ENCODE measurements around the gene ZNF655. TPM values are rescaled to one million over a fixed set of nuclear protein-coding genes. Genes with fewer than 3 reads are reported as not detected.
A peak's percentile ranks its signal among the peaks of the same experiment; 100 is the strongest.

The ZNF655 gene
- polyA plus RNA-seq, 2 donors, result 56.9 to 80.5 TPM

GRCh38 chr7:99618726-99619125 lies 60.3 kb downstream of the ZNF655 start:
- no peaks in the 10 kb centered on the region for H3K27me3 ChIP-seq (ENCODE audit: control insufficient read depth in 1 of 2, insufficient read depth in 2 of 2, low read length in 2 of 2)
- peaks cover 15 to 27% of the 10 kb centered on the region in 2 donors for H3K36me3 ChIP-seq (ENCODE audit: control insufficient read depth in 2 of 2, insufficient read depth in 2 of 2, low read length in 1 of 2)
- no peak overlapping the region for H3K4me3 ChIP-seq (ENCODE audit: low read depth in 1 of 2, low read length in 2 of 2)
- H3K4me1 ChIP-seq (ENCODE audit: control insufficient read depth in 2 of 2, insufficient read depth in 2 of 2, low read length in 1 of 2), result peaks cover 2 to 5% of the 10 kb centered on the region in 2 donors
- no peak overlapping the region for H3K27ac ChIP-seq (ENCODE audit: low read depth in 2 of 2, low read length in 1 of 2)
- 69 to 75% methylated on average over 3 of the region's 3 CpGs for WGBS, 2 donors
- no peaks in the 10 kb centered on the region for H3K9me3 ChIP-seq (ENCODE audit: control insufficient read depth in 2 of 2, insufficient read depth in 1 of 2, low read depth in 1 of 2, low read length in 1 of 2)

DNA sequence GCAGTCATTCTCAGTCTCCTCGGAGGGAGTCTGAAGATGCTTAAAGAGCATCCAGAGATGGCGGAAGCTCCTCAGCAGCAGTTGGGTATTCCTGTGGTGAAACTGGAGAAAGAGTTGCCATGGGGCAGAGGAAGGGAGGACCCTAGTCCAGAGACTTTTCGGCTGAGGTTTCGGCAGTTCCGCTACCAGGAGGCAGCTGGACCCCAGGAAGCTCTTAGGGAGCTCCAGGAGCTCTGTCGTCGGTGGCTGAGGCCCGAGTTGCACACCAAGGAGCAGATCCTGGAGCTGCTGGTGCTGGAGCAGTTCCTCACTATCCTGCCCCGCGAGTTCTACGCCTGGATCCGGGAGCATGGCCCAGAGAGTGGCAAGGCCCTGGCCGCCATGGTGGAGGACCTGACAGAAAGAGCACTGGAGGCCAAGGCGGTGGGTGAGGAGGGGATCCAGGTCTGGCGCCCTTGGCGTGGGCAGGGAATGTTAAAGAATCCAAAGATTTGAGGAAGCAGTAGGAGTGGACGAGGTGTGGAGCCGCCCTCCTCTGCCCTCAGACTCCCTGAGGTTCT lies 61.2 kb downstream of the ZNF655 start:
- 94 to 96% methylated on average over 18 of the region's 18 CpGs for WGBS, 2 donors

DNA sequence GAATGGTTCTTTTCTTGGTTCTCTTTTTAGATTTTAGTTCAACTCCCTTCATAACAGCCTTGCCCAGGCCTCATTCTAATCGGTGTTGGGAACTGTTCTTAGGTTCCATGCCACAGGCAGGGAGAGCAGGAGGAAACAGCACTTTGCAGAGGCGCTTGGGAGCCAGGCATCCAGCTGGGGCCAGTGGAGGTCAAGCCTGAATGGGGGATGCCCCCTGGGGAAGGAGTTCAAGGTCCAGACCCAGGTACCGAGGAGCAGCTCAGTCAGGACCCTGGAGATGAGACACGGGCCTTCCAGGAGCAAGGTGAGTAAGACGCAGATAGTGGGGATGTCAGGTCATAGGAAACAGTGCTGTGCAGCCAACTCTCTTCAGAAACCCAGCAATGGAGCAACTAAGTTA lies 62.8 kb downstream of the ZNF655 start:
- H3K27me3 ChIP-seq (ENCODE audit: control insufficient read depth in 1 of 2, insufficient read depth in 2 of 2, low read length in 2 of 2), result no peaks in the 10 kb centered on the region
- H3K4me3 ChIP-seq (ENCODE audit: low read depth in 1 of 2, low read length in 2 of 2), result no peak overlapping the region
- H3K27ac ChIP-seq (ENCODE audit: low read depth in 2 of 2, low read length in 1 of 2), result no peak overlapping the region
- peaks cover 26 to 51% of the 10 kb centered on the region in 2 donors for H3K36me3 ChIP-seq (ENCODE audit: control insufficient read depth in 2 of 2, insufficient read depth in 2 of 2, low read length in 1 of 2)
- H3K4me1 ChIP-seq (ENCODE audit: control insufficient read depth in 2 of 2, insufficient read depth in 2 of 2, low read length in 1 of 2), result peaks cover 5 to 6% of the 10 kb centered on the region in 2 donors
- WGBS, 2 donors, result 93 to 94% methylated on average over 5 of the region's 5 CpGs
- H3K9me3 ChIP-seq (ENCODE audit: control insufficient read depth in 2 of 2, insufficient read depth in 1 of 2, low read depth in 1 of 2, low read length in 1 of 2), result no peaks in the 10 kb centered on the region

More for the DNA sequence above, 61.2 kb downstream of the ZNF655 start:
- H3K27me3 ChIP-seq (ENCODE audit: control insufficient read depth in 1 of 2, insufficient read depth in 2 of 2, low read length in 2 of 2), result no peaks in the 10 kb centered on the region
- peaks cover 21 to 36% of the 10 kb centered on the region in 2 donors for H3K36me3 ChIP-seq (ENCODE audit: control insufficient read depth in 2 of 2, insufficient read depth in 2 of 2, low read length in 1 of 2)
- H3K9me3 ChIP-seq (ENCODE audit: control insufficient read depth in 2 of 2, insufficient read depth in 1 of 2, low read depth in 1 of 2, low read length in 1 of 2), result no peaks in the 10 kb centered on the region
- no peak overlapping the region for H3K4me3 ChIP-seq (ENCODE audit: low read depth in 1 of 2, low read length in 2 of 2)
- H3K27ac ChIP-seq (ENCODE audit: low read depth in 2 of 2, low read length in 1 of 2), result no peak overlapping the region
- H3K4me1 ChIP-seq (ENCODE audit: control insufficient read depth in 2 of 2, insufficient read depth in 2 of 2, low read length in 1 of 2), result peaks cover 5 to 6% of the 10 kb centered on the region in 2 donors

DNA sequence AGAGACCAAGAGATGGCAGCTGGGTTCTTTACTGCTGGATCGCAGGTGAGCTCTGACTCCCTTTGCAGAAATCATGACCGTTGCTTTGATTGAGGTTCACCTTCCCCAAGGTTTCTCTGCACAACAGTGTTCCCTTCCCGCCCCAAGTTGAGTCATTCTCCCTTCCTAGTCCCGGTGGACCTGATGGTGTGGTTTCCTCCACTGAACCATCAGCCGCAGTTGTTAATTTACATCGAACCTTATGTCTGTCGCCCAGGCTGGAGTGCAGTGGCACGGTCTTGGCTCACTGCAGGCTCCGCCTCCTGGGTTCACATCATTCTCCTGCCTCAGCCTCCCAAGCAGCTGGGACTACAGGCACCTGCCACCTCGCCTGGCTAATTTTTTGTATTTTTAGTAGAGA lies 64.2 kb downstream of the ZNF655 start:
- Histone ChIP-seq H3K27ac (ENCODE audit: low read depth in 2 of 2, low read length in 1 of 2) (no peak overlapping the region), H3K36me3 (ENCODE audit: control insufficient read depth in 2 of 2, insufficient read depth in 2 of 2, low read length in 1 of 2) (peaks cover 26 to 56% of the 10 kb centered on the region in 2 donors), H3K4me3 (ENCODE audit: low read depth in 1 of 2, low read length in 2 of 2) (no peak overlapping the region), H3K9me3 (ENCODE audit: control insufficient read depth in 2 of 2, insufficient read depth in 1 of 2, low read depth in 1 of 2, low read length in 1 of 2) (no peaks in the 10 kb centered on the region), H3K27me3 (ENCODE audit: control insufficient read depth in 1 of 2, insufficient read depth in 2 of 2, low read length in 2 of 2) (no peaks in the 10 kb centered on the region), H3K4me1 (ENCODE audit: control insufficient read depth in 2 of 2, insufficient read depth in 2 of 2, low read length in 1 of 2) (peaks cover 3 to 4% of the 10 kb centered on the region in 2 donors)
- 82 to 85% methylated on average over 10 of the region's 10 CpGs for WGBS, 2 donors

- H3K4me3 ChIP-seq (ENCODE audit: low read depth in 1 of 2, low read length in 2 of 2), result no peak overlapping the region
- peaks cover 26 to 58% of the 10 kb centered on the region in 2 donors for H3K36me3 ChIP-seq (ENCODE audit: control insufficient read depth in 2 of 2, insufficient read depth in 2 of 2, low read length in 1 of 2)
- H3K27me3 ChIP-seq (ENCODE audit: control insufficient read depth in 1 of 2, insufficient read depth in 2 of 2, low read length in 2 of 2), result no peaks in the 10 kb centered on the region
- H3K4me1 ChIP-seq (ENCODE audit: control insufficient read depth in 2 of 2, insufficient read depth in 2 of 2, low read length in 1 of 2), result peaks cover 3 to 4% of the 10 kb centered on the region in 2 donors
- H3K27ac ChIP-seq (ENCODE audit: low read depth in 2 of 2, low read length in 1 of 2), result no peak overlapping the region
- no peaks in the 10 kb centered on the region for H3K9me3 ChIP-seq (ENCODE audit: control insufficient read depth in 2 of 2, insufficient read depth in 1 of 2, low read depth in 1 of 2, low read length in 1 of 2)
- WGBS, 2 donors, result 50 to 58% methylated on average over 7 of the region's 7 CpGs
Measured at GRCh38 chr7:99623091-99623693, 64.8 kb downstream of the ZNF655 start.

GRCh38 chr7:99623702-99624447 lies 65.4 kb downstream of the ZNF655 start:
- Histone ChIP-seq H3K4me3 (ENCODE audit: low read depth in 1 of 2, low read length in 2 of 2) (no peak overlapping the region), H3K27ac (ENCODE audit: low read depth in 2 of 2, low read length in 1 of 2) (peak overlapping the region; percentile 40 to 42), H3K4me1 (ENCODE audit: control insufficient read depth in 2 of 2, insufficient read depth in 2 of 2, low read length in 1 of 2) (peaks cover 3 to 4% of the 10 kb centered on the region in 2 donors), H3K9me3 (ENCODE audit: control insufficient read depth in 2 of 2, insufficient read depth in 1 of 2, low read depth in 1 of 2, low read length in 1 of 2) (no peaks in the 10 kb centered on the region), H3K36me3 (ENCODE audit: control insufficient read depth in 2 of 2, insufficient read depth in 2 of 2, low read length in 1 of 2) (peaks cover 26 to 63% of the 10 kb centered on the region in 2 donors), H3K27me3 (ENCODE audit: control insufficient read depth in 1 of 2, insufficient read depth in 2 of 2, low read length in 2 of 2) (no peaks in the 10 kb centered on the region)
- WGBS, 2 donors, result 75 to 76% methylated on average over 9 of the region's 9 CpGs

DNA sequence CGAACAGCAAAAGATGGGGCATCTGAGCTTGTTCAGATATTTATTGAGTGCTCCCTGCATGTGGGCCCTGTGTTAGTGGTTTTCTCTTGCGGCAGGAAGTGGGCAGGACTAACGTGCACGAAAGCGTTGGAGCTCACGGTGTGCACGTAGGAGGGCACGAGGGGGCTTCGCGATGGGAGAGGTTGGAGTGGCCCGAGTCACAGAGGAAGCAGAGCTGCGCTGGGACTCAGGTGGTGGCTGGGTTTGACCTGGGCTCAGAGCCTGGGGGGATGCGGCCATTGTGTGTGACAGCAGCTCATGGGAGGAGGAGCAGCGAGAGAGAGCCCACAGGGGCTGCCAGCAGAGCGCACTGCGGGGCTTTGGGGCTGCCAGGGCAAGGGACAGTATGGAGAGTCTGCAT lies 66.0 kb downstream of the ZNF655 start:
- Histone ChIP-seq H3K27me3 (ENCODE audit: control insufficient read depth in 1 of 2, insufficient read depth in 2 of 2, low read length in 2 of 2) (no peaks in the 10 kb centered on the region), H3K36me3 (ENCODE audit: control insufficient read depth in 2 of 2, insufficient read depth in 2 of 2, low read length in 1 of 2) (peaks cover 27 to 66% of the 10 kb centered on the region in 2 donors), H3K27ac (ENCODE audit: low read depth in 2 of 2, low read length in 1 of 2) (no peak overlapping the region), H3K4me1 (ENCODE audit: control insufficient read depth in 2 of 2, insufficient read depth in 2 of 2, low read length in 1 of 2) (peaks cover 3 to 4% of the 10 kb centered on the region in 2 donors), H3K4me3 (ENCODE audit: low read depth in 1 of 2, low read length in 2 of 2) (no peak overlapping the region), H3K9me3 (ENCODE audit: control insufficient read depth in 2 of 2, insufficient read depth in 1 of 2, low read depth in 1 of 2, low read length in 1 of 2) (no peaks in the 10 kb centered on the region)
- 82 to 84% methylated on average over 16 of the region's 16 CpGs for WGBS, 2 donors

- Histone ChIP-seq H3K4me3 (ENCODE audit: low read depth in 1 of 2, low read length in 2 of 2) (no peak overlapping the region), H3K4me1 (ENCODE audit: control insufficient read depth in 2 of 2, insufficient read depth in 2 of 2, low read length in 1 of 2) (peaks cover 3 to 4% of the 10 kb centered on the region in 2 donors), H3K36me3 (ENCODE audit: control insufficient read depth in 2 of 2, insufficient read depth in 2 of 2, low read length in 1 of 2) (peaks cover 29 to 67% of the 10 kb centered on the region in 2 donors), H3K9me3 (ENCODE audit: control insufficient read depth in 2 of 2, insufficient read depth in 1 of 2, low read depth in 1 of 2, low read length in 1 of 2) (no peaks in the 10 kb centered on the region), H3K27ac (ENCODE audit: low read depth in 2 of 2, low read length in 1 of 2) (no peak overlapping the region), H3K27me3 (ENCODE audit: control insufficient read depth in 1 of 2, insufficient read depth in 2 of 2, low read length in 2 of 2) (no peaks in the 10 kb centered on the region)
- 91 to 95% methylated on average over 5 of the region's 5 CpGs for WGBS, 2 donors
Measured at GRCh38 chr7:99625321-99625720, 66.9 kb downstream of the ZNF655 start.

DNA sequence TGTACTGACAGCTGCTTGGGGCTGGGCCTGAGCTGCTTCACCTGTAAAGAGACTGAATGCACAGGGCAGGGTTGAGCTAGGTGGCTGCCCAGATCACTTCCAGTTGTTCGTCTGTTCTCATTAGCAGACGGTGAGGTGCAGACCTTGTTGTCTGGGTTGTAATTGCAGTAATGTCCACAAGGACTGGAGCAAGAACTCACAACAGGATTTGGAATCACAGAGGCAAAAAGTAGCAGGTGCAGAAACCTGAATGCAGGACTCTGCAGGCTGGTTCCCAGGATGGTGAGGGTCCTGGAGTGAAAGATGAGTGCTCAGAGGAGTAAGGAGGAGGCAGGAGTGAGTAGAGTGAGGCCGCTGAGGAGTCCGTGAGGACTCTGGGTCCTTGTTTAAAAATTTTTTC lies 67.5 kb downstream of the ZNF655 start:
- H3K27me3 ChIP-seq (ENCODE audit: control insufficient read depth in 1 of 2, insufficient read depth in 2 of 2, low read length in 2 of 2), result no peaks in the 10 kb centered on the region
- no peak overlapping the region for H3K4me3 ChIP-seq (ENCODE audit: low read depth in 1 of 2, low read length in 2 of 2)
- WGBS, 2 donors, result 93% methylated on average over 4 of the region's 4 CpGs
- peaks cover 30 to 68% of the 10 kb centered on the region in 2 donors for H3K36me3 ChIP-seq (ENCODE audit: control insufficient read depth in 2 of 2, insufficient read depth in 2 of 2, low read length in 1 of 2)
- H3K27ac ChIP-seq (ENCODE audit: low read depth in 2 of 2, low read length in 1 of 2), result no peak overlapping the region
- peaks cover 3 to 4% of the 10 kb centered on the region in 2 donors for H3K4me1 ChIP-seq (ENCODE audit: control insufficient read depth in 2 of 2, insufficient read depth in 2 of 2, low read length in 1 of 2)
- H3K9me3 ChIP-seq (ENCODE audit: control insufficient read depth in 2 of 2, insufficient read depth in 1 of 2, low read depth in 1 of 2, low read length in 1 of 2), result no peaks in the 10 kb centered on the region

Data from esophagus (tissue), 2 donors.